ENCODE data around the gene ATP5F1D. TPM values are rescaled to one million over a fixed set of nuclear protein-coding genes. Genes with fewer than 3 reads are reported as not detected.

ATP5F1D gene
- total and polyA plus RNA-seq, 5 donors from 2014 or later = 124 to 236 (median 220) TPM

DNA sequence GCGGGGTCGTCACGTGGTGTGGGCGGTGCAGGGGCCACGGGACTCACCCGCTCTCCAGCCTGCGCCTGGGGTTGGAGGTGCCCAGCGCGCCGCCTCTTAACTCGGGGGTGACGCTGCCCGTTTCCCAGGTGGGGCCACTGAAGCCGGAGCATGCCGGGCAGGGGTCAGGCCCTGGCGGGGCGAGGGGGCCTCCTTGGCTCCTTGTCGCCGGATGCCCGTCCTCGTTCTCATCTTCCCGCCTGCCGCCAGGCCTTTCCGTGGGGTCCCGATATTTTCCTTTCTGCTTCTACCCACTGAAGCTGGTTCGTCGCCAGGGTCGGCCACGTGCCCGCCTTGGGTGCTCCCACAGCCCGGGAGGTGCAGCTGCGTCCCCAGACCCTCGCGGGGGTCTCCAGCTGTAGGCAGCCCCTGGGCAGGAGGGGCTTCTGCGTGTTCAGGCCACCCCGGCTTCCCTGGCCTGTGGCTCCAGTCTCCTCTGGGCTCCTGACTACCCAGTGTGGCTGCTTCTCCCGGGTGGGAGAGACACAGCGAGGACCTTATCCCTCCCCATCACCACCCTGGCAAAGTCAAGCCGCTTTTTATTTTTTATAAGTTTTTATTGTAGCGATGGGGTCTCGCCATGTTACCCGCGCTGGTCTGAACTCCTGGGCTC, 34.6 kb downstream of the ATP5F1D start:
- Histone ChIP-seq H3K4me1 (ENCODE audit: control insufficient read depth, insufficient read depth, low read length, poor library complexity, severe bottlenecking) (peaks cover 57% of the 10 kb centered on the region), H3K27me3 (ENCODE audit: control insufficient read depth, insufficient read depth, low read length) (no peaks in the 10 kb centered on the region), H3K36me3 (ENCODE audit: control insufficient read depth, insufficient read depth, low read length) (peaks cover 43% of the 10 kb centered on the region), H3K9me3 (ENCODE audit: control insufficient read depth in 2 of 2, low read length in 2 of 2) (no peaks in the 10 kb centered on the region), H3K4me3 (ENCODE audit: low read depth, low read length) (peak overlapping the region; percentile 44), H3K27ac (ENCODE audit: insufficient read depth, low read length, poor library complexity, severe bottlenecking) (peak overlapping the region; percentile 96)
- no peak for DNase-seq
- Mint-ChIP-seq H3K36me3 (peaks cover 31% of the 10 kb centered on the region), H3K4me3 (peak overlapping the region; percentile 88 to 95 (median 90)), H3K27me3 (peaks cover 9% of the 10 kb centered on the region), H3K9me3 (no peaks in the 10 kb centered on the region), H3K27ac (peak overlapping the region in 2 of 3 donors; percentile 89 to 96), H3K4me1 (peaks cover 0 to 46% (median 31%) of the 10 kb centered on the region in 4 donors)
- ATAC-seq (ENCODE audit: low read depth in 2 of 2) = no peak

DNA sequence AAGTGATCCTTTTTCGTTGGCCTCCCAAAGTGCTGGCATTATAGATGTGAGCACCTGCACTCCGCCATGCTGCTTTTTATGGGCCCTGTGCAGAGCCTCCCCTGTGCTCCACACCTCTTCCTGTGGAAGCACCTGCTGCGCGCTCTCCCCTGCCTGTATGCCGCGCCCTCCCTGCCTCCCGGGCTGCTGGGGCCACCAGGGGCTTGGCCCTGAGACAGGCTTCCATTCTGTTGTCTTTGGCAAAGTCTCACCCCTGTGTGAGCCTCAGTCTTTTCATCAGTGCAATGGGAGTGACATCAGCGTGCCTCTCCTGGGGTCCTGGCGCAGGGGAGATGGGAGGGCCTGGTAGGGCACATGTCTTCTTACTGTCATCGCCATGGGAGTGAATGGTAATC, 35.1 kb downstream of the ATP5F1D start:
- Histone ChIP-seq H3K36me3 (ENCODE audit: control insufficient read depth, insufficient read depth, low read length) (peaks cover 38% of the 10 kb centered on the region), H3K27me3 (ENCODE audit: control insufficient read depth, insufficient read depth, low read length) (no peaks in the 10 kb centered on the region), H3K27ac (ENCODE audit: insufficient read depth, low read length, poor library complexity, severe bottlenecking) (peak overlapping the region; percentile 96), H3K4me3 (ENCODE audit: low read depth, low read length) (peak overlapping the region; percentile 44), H3K9me3 (ENCODE audit: control insufficient read depth in 2 of 2, low read length in 2 of 2) (no peaks in the 10 kb centered on the region), H3K4me1 (ENCODE audit: control insufficient read depth, insufficient read depth, low read length, poor library complexity, severe bottlenecking) (peaks cover 51% of the 10 kb centered on the region)
- peak in 1 of 3 donors; percentile 77 for DNase-seq
- no peaks in the 10 kb centered on the region for H3K9me3 Mint-ChIP-seq
- peak overlapping the region; percentile 88 to 95 (median 90) for H3K4me3 Mint-ChIP-seq
- H3K27me3 Mint-ChIP-seq = peaks cover 9% of the 10 kb centered on the region
- H3K4me1 Mint-ChIP-seq = peaks cover 0 to 40% (median 28%) of the 10 kb centered on the region in 4 donors
- peaks cover 26% of the 10 kb centered on the region for H3K36me3 Mint-ChIP-seq
- no peak for ATAC-seq (ENCODE audit: low read depth in 2 of 2)
- H3K27ac Mint-ChIP-seq = peak overlapping the region; percentile 79 to 94 (median 89)

DNA sequence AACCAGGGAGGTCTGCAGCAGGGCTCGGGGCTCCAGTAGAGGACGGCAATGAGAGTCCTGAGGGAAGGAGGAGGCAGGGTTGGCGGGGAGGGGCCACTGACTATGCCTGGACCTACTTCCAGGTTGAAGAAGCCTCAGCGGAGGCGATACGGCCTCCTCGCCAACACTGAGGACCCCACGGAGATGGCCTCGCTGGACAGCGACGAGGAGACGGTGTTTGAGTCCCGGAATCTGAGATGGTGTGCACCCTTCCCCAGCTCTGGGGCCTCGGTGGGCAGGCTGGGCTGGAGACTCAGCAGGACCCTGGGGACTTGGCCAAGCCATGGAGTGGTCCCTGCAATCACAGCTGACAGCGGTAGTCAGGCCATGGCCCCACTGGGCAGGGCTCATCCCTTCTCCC, 35.5 kb downstream of the ATP5F1D start:
- Histone ChIP-seq H3K4me1 (ENCODE audit: control insufficient read depth, insufficient read depth, low read length, poor library complexity, severe bottlenecking) (peaks cover 47% of the 10 kb centered on the region), H3K27ac (ENCODE audit: insufficient read depth, low read length, poor library complexity, severe bottlenecking) (peak overlapping the region; percentile 96), H3K36me3 (ENCODE audit: control insufficient read depth, insufficient read depth, low read length) (peaks cover 33% of the 10 kb centered on the region), H3K9me3 (ENCODE audit: control insufficient read depth in 2 of 2, low read length in 2 of 2) (no peaks in the 10 kb centered on the region), H3K4me3 (ENCODE audit: low read depth, low read length) (no peak overlapping the region), H3K27me3 (ENCODE audit: control insufficient read depth, insufficient read depth, low read length) (no peaks in the 10 kb centered on the region)
- Mint-ChIP-seq H3K4me1 (peaks cover 0 to 36% (median 26%) of the 10 kb centered on the region in 4 donors), H3K27me3 (peaks cover 9% of the 10 kb centered on the region), H3K9me3 (no peaks in the 10 kb centered on the region), H3K27ac (peak overlapping the region; percentile 79 to 94 (median 89)), H3K36me3 (peaks cover 22% of the 10 kb centered on the region), H3K4me3 (peak overlapping the region; percentile 88 to 95 (median 90))
- no peak for ATAC-seq (ENCODE audit: low read depth in 2 of 2)
- DNase-seq = no peak

DNA sequence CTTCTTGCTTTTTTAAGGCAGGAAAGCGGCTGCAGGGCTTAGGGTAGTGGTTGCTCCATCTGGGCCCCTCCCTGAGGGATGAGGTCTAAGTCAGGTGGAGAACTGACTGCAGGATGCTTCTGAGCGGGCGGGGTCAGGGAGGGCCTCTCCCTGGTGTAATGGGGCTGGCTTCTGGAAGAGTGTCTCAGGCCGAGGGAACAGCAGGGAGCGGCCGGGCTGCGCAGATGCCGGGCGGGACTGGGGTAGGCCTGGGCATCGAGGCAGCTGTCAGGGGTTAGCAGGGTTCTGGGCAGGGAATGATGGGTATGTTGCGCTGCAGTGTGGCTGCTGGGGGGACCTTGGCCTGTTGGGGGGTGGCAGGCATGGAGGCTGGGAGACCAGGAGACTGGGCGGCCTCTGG, 36.5 kb downstream of the ATP5F1D start:
- Mint-ChIP-seq H3K4me1 (peaks cover 0 to 27% (median 17%) of the 10 kb centered on the region in 4 donors), H3K4me3 (peak overlapping the region; percentile 36 to 78 (median 48)), H3K36me3 (peaks cover 13% of the 10 kb centered on the region), H3K27ac (peak overlapping the region in 1 of 3 donors; percentile 55), H3K9me3 (no peaks in the 10 kb centered on the region), H3K27me3 (peaks cover 9% of the 10 kb centered on the region)
- ATAC-seq (ENCODE audit: low read depth in 2 of 2) = no peak
- no peak for DNase-seq
- peaks cover 23% of the 10 kb centered on the region for H3K36me3 ChIP-seq (ENCODE audit: control insufficient read depth, insufficient read depth, low read length)
- H3K4me3 ChIP-seq (ENCODE audit: low read depth, low read length) = no peak overlapping the region
- no peaks in the 10 kb centered on the region for H3K9me3 ChIP-seq (ENCODE audit: control insufficient read depth in 2 of 2, low read length in 2 of 2)
- H3K27me3 ChIP-seq (ENCODE audit: control insufficient read depth, insufficient read depth, low read length) = no peaks in the 10 kb centered on the region
- no peak overlapping the region for H3K27ac ChIP-seq (ENCODE audit: insufficient read depth, low read length, poor library complexity, severe bottlenecking)
- H3K4me1 ChIP-seq (ENCODE audit: control insufficient read depth, insufficient read depth, low read length, poor library complexity, severe bottlenecking) = peaks cover 37% of the 10 kb centered on the region

DNA sequence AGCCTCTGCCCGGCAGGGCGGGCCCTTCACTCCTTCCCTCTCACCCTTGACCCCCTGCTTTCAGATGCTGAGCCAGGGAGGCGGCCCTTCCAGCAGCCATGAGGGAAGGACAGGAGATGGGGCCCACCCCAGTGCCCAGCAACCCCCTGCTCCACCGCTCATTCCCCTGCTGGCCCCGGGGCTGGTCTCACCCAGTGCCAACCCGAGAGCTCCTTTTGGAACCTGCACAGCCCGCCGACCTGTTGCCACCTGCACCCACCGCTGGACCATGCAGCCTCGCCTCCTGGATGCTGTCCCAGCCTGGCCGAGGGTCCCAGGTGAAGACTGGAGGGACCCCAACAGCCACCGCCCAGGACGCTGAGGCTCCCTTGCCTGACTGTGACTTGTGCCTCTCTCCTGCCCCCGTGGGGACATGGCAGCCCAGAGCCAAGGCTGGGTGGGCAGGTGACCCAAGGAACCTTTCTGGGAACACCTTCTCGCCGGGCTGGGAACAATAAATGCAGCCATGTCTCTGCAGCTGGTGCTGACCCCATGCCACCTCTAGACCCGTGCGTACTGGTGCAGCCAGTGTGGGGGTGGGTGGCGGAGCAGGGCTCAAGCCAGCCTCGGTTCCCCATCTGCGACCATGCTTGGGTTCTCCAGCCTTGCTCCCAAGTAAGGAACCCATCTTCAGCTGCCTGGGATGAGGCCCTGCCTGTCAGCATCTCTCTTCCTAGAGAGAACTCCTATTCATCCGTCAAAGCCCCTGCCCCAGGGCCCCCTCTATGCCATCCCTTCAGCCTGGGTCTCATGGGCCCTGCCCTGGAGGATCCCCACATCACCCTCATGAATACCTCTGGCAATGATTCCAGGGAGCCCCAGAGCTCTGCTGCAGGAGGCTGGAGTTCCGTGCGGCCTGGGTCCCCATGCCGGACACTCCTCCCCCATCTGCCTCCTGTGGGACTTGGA, 37.4 kb downstream of the ATP5F1D start:
- Histone ChIP-seq H3K4me3 (ENCODE audit: low read depth, low read length) (no peak overlapping the region), H3K9me3 (ENCODE audit: control insufficient read depth in 2 of 2, low read length in 2 of 2) (no peaks in the 10 kb centered on the region), H3K36me3 (ENCODE audit: control insufficient read depth, insufficient read depth, low read length) (peaks cover 14% of the 10 kb centered on the region), H3K27ac (ENCODE audit: insufficient read depth, low read length, poor library complexity, severe bottlenecking) (no peak overlapping the region), H3K27me3 (ENCODE audit: control insufficient read depth, insufficient read depth, low read length) (no peaks in the 10 kb centered on the region), H3K4me1 (ENCODE audit: control insufficient read depth, insufficient read depth, low read length, poor library complexity, severe bottlenecking) (peaks cover 28% of the 10 kb centered on the region)
- peaks cover 6% of the 10 kb centered on the region for H3K36me3 Mint-ChIP-seq
- DNase-seq (no peak), ATAC-seq (ENCODE audit: low read depth in 2 of 2) (no peak)
- peak overlapping the region in 3 of 4 donors; percentile 38 to 79 (median 64) for H3K4me3 Mint-ChIP-seq
- H3K27me3 Mint-ChIP-seq = peaks cover 11% of the 10 kb centered on the region
- H3K27ac Mint-ChIP-seq = peak overlapping the region in 1 of 3 donors; percentile 56
- H3K4me1 Mint-ChIP-seq = peaks cover 0 to 20% (median 10%) of the 10 kb centered on the region in 4 donors
- H3K9me3 Mint-ChIP-seq = no peaks in the 10 kb centered on the region

DNA sequence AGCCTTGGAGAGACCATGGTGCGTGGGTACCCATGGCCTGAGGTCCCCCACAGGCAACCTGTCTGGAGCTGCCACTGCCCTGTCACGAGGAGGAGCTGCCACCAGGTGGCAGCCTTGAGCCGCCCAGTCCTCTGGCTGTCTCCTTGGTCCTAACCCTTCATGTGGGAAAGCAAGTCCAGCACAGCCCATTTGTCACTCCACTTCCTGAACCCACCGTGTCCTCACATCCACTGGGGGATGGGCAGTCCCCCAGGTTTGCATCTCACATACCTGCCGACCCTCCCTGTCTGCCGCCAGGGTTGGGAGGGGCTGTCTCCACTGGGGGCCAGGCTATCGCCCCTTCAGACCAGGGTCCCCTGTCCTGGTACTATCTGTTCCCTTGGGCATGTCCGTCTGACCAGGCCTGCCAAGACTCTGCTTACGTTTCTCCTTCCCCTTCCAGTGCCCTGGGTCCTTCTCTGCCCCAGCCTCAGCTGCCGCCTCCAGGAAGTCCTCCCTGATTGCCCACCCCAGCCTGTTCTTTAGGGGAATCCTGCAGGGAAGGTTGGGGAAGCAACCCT, 38.3 kb downstream of the ATP5F1D start:
- Mint-ChIP-seq H3K9me3 (peaks cover 0 to 2% (median 0%) of the 10 kb centered on the region in 7 donors), H3K36me3 (peaks cover 7% of the 10 kb centered on the region), H3K27ac (peak overlapping the region in 2 of 3 donors; percentile 56 to 75), H3K4me1 (peaks cover 0 to 22% (median 11%) of the 10 kb centered on the region in 4 donors), H3K27me3 (peaks cover 20% of the 10 kb centered on the region), H3K4me3 (peak overlapping the region; percentile 64 to 87 (median 80))
- no peak overlapping the region for H3K27ac ChIP-seq (ENCODE audit: insufficient read depth, low read length, poor library complexity, severe bottlenecking)
- peak; percentile 67 to 83 (median 76) for DNase-seq
- peaks cover 3% of the 10 kb centered on the region for H3K27me3 ChIP-seq (ENCODE audit: control insufficient read depth, insufficient read depth, low read length)
- peaks cover 5% of the 10 kb centered on the region for H3K36me3 ChIP-seq (ENCODE audit: control insufficient read depth, insufficient read depth, low read length)
- no peak overlapping the region for H3K4me3 ChIP-seq (ENCODE audit: low read depth, low read length)
- no peak for ATAC-seq (ENCODE audit: low read depth in 2 of 2)
- H3K9me3 ChIP-seq (ENCODE audit: control insufficient read depth in 2 of 2, low read length in 2 of 2) = no peaks in the 10 kb centered on the region
- H3K4me1 ChIP-seq (ENCODE audit: control insufficient read depth, insufficient read depth, low read length, poor library complexity, severe bottlenecking) = peaks cover 19% of the 10 kb centered on the region

Measured in CD4-positive, CD25-positive, alpha-beta regulatory T cell (primary cell).